WTC11 (cell line): ENCODE data around the gene SMARCC2.

ENCODE experiments used
- ATF2 ChIP-seq: sonication (generic); formaldehyde crosslinking; IDR thresholded peaks from 2 replicates; pipeline ENCODE4 v1.8.1; 2022; ENCODE audit warnings: low read depth, missing genetic modification reagents, borderline replicate concordance
- CREB1 ChIP-seq: sonication (generic); formaldehyde crosslinking; IDR thresholded peaks from 2 replicates; pipeline ENCODE4 v1.8.0; 2023; ENCODE audit warnings: mild to moderate bottlenecking, missing genetic modification reagents
- CTCF ChIP-seq: fragments of 200-600 bp; IDR thresholded peaks from 2 replicates; pipeline ENCODE4 v1.8.0; 2022; ENCODE audit warnings: antibody characterized with exemption
- FOXP4 ChIP-seq: sonication (generic); formaldehyde crosslinking; IDR thresholded peaks from 2 replicates; pipeline ENCODE4 v1.8.0; 2022; ENCODE audit warnings: mild to moderate bottlenecking, missing genetic modification reagents
- NFE2L1 ChIP-seq: sonication (generic); formaldehyde crosslinking; IDR thresholded peaks from 2 replicates; pipeline ENCODE4 v1.8.1; 2023; ENCODE audit warnings: missing genetic modification reagents
- PRRX2 ChIP-seq: fragments of 250-450 bp; sonication (Bioruptor Pico); IDR thresholded peaks from 2 replicates; pipeline ENCODE4 v1.8.0; 2021; ENCODE audit warnings: mild to moderate bottlenecking
- SP1 ChIP-seq: sonication (generic); formaldehyde crosslinking; conservative IDR thresholded peaks from 2 replicates; pipeline ENCODE4 v1.8.1; 2022; ENCODE audit warnings: missing genetic modification reagents
- TEAD1 ChIP-seq: sonication (generic); formaldehyde crosslinking; IDR thresholded peaks from 2 replicates; pipeline ENCODE4 v1.8.0; 2022; ENCODE audit warnings: mild to moderate bottlenecking, missing genetic modification reagents
- USF2 ChIP-seq: sonication (generic); formaldehyde crosslinking; IDR thresholded peaks from 2 replicates; pipeline ENCODE4 v1.8.1; 2023; ENCODE audit warnings: mild to moderate bottlenecking, missing genetic modification reagents, moderate library complexity
- ZNF512 ChIP-seq: sonication (generic); formaldehyde crosslinking; IDR thresholded peaks from 2 replicates; pipeline ENCODE4 v1.8.1; 2022; ENCODE audit warnings: missing genetic modification reagents, borderline replicate concordance

GRCh38 chr12:56124133-56124532 is 65.2 kb downstream of the SMARCC2 start:
- TF ChIP-seq FOXP4 (CRISPR knock-in tag): no peak
- no peak for TF ChIP-seq CTCF
- no peak for TF ChIP-seq TEAD1 (CRISPR knock-in tag)
- TF ChIP-seq USF2 (CRISPR knock-in tag): no peak
- TF ChIP-seq PRRX2 (CRISPR knock-in tag): no peak
- TF ChIP-seq SP1 (CRISPR knock-in tag): no peak
- TF ChIP-seq ATF2 (CRISPR knock-in tag): no peak
- TF ChIP-seq NFE2L1 (CRISPR knock-in tag): no peak
- no peak for TF ChIP-seq ZNF512 (CRISPR knock-in tag)
- TF ChIP-seq CREB1 (CRISPR knock-in tag): no peak
